ENCODE data around the gene CREB1. TPM values are rescaled to one million over a fixed set of nuclear protein-coding genes. Genes with fewer than 3 reads are reported as not detected.

CREB1 gene
- total RNA-seq, 1 donor from 2014 or later: 98.2 TPM

DNA sequence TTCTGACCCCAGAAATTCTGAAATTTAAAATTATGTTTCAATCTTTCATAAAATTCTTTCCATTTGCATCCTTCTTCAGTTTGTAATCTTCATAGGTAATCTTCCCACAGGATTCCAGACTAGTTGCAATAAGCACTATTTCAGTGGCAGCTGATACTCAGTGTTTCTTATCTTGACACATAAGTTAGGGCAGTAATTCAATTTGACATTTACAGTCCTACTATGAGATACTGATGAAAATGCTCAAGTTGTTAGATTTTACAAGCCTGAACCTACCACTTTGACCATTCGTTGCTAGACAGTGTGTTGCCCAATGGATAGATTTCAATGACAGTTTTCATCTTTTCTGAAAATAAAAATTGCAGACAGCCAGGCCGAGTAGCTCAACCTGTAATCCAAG lies 85.1 kb downstream of the CREB1 start:
- no peak overlapping the region for H3K27ac Mint-ChIP-seq

DNA sequence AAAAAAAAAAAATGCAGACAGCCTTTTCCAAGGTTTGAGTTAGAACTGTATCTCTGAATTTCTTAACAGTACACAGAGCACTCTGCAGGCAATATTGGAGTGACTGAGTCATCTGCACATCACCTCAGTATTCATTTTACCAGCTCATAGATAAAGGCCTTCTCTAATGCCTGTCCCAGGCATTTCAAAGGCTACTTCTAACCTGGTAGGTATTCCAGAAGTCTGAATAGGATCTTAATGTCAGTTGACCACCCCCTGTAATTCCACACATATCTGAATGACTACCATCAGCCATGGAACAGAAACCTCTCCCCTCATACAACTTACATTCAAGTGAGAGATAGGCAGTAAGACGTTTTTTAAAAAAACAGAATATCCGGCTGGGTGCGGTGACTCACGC lies 86.4 kb downstream of the CREB1 start:
- no peaks in the 10 kb centered on the region for H3K27me3 Mint-ChIP-seq (ENCODE audit: insufficient read depth)
- DNase-seq (ENCODE audit: low spot score): no peak
- H3K36me3 Mint-ChIP-seq (ENCODE audit: low read depth): peaks cover 35% of the 10 kb centered on the region
- H3K9me3 Mint-ChIP-seq: no peaks in the 10 kb centered on the region
- intact Hi-C loops (cut with micrococcal nuclease): no loop called here
- H3K4me1 Mint-ChIP-seq (ENCODE audit: low read depth): peaks cover 21% of the 10 kb centered on the region
- no peak overlapping the region for H3K4me3 Mint-ChIP-seq
- no peak overlapping the region for H3K27ac Mint-ChIP-seq

More for the DNA sequence above, 85.1 kb downstream of the CREB1 start:
- Mint-ChIP-seq H3K4me3 (no peak overlapping the region), H3K4me1 (ENCODE audit: low read depth) (peaks cover 10% of the 10 kb centered on the region), H3K27me3 (ENCODE audit: insufficient read depth) (no peaks in the 10 kb centered on the region), H3K9me3 (no peaks in the 10 kb centered on the region), H3K36me3 (ENCODE audit: low read depth) (peaks cover 31% of the 10 kb centered on the region)
- intact Hi-C loops (cut with micrococcal nuclease): no loop called here
- no peak for DNase-seq (ENCODE audit: low spot score)

DNA sequence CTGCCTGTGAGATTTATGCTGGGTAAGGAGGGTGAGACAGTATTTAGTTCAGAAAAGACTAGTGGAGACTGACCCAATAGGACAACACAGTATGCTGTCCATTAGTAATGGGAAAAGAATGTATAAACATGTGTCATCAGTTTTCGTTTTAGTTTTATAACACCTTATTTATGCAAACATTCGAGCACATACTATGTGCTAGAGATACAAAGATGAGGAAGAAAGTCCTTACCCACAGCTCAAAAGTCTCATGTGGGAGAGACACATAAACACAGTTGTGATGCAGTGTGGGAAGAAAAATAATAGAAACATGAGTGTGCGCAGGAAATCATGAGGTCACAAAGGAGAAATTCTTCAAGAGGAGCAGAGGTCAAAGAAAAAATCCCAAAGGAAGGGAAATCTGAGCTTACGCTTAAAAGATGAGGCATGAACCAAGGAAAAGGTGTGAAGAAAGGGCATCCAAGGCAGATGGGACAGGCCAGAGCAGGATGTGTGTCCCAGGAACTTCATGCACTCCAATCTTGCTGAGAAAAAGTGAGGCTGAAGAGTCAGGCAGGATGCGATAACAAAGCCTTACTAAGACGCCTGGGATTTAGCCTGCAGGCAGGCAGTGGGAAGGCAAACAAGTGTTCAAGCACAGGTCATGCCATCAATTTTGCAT lies 87.4 kb downstream of the CREB1 start:
- no peak for DNase-seq (ENCODE audit: low spot score)
- Mint-ChIP-seq H3K9me3 (no peaks in the 10 kb centered on the region), H3K36me3 (ENCODE audit: low read depth) (peaks cover 38% of the 10 kb centered on the region), H3K4me1 (ENCODE audit: low read depth) (peaks cover 29% of the 10 kb centered on the region), H3K4me3 (no peak overlapping the region), H3K27me3 (ENCODE audit: insufficient read depth) (no peaks in the 10 kb centered on the region), H3K27ac (no peak overlapping the region)
- intact Hi-C loops (cut with micrococcal nuclease): no loop called here

DNA sequence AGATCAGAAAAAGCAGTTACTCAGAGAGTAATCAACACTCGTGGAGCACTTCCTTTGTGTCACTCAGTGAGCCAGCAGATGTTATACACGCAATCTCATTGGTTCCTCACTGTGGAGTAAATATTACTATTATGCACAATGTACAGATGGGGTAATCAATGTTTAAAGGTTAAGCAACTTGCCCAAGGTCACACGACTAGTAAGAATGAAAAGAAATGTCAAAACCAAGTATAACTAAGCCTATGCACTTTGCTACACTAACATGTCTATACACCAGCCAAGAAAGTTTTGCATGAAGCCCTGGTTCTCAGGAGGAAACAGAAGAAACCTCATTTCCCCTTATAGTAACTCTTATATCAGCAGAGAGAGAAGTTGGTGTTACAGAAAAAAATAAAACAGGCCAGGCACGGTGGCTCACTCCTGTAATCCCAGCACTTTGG lies 90.0 kb downstream of the CREB1 start:
- Mint-ChIP-seq H3K4me1 (ENCODE audit: low read depth) (peaks cover 40% of the 10 kb centered on the region), H3K9me3 (no peaks in the 10 kb centered on the region), H3K27ac (peak overlapping the region; percentile 21), H3K27me3 (ENCODE audit: insufficient read depth) (no peaks in the 10 kb centered on the region), H3K4me3 (peak overlapping the region; percentile 1), H3K36me3 (ENCODE audit: low read depth) (peaks cover 35% of the 10 kb centered on the region)
- intact Hi-C loops (cut with micrococcal nuclease): loop anchor here (10.0 kb wide), 2 partner anchors 285 to 1535 kb away; partner anchors contain the start of gene INO80D
- no peak for DNase-seq (ENCODE audit: low spot score)

DNA sequence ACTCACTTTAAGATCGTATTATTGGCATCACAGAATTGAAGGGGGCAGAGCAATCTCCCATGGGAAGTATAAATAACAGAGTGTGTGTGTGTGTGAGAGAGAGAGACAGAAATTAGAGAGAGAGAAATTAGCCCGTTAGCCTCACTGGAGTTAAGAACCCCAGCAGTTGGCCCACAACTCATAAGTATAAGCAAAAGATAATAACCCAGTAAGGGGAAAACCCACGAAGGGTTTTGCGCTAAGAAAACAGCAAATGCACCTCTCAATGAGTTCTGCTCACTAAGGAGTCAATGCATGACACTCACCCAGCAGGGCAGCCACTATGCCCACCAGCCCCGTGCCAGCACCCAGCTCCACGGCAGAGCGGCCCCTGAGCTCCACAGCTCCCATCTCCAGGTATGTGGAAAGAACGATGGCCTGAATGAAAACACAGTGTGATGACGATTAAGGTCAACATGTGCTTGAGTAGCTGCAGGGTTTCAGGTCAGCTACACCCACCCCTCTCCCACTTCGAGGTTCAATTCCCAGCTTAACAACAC lies 91.8 kb downstream of the CREB1 start:
- intact Hi-C loops (cut with micrococcal nuclease): loop anchor here (10.0 kb wide), 2 partner anchors 287 to 1537 kb away; partner anchors contain the start of gene INO80D
- Mint-ChIP-seq H3K27ac (no peak overlapping the region), H3K36me3 (ENCODE audit: low read depth) (peaks cover 28% of the 10 kb centered on the region), H3K9me3 (no peaks in the 10 kb centered on the region), H3K4me3 (no peak overlapping the region), H3K4me1 (ENCODE audit: low read depth) (peaks cover 40% of the 10 kb centered on the region), H3K27me3 (ENCODE audit: insufficient read depth) (no peaks in the 10 kb centered on the region)
- no peak for DNase-seq (ENCODE audit: low spot score)

DNA sequence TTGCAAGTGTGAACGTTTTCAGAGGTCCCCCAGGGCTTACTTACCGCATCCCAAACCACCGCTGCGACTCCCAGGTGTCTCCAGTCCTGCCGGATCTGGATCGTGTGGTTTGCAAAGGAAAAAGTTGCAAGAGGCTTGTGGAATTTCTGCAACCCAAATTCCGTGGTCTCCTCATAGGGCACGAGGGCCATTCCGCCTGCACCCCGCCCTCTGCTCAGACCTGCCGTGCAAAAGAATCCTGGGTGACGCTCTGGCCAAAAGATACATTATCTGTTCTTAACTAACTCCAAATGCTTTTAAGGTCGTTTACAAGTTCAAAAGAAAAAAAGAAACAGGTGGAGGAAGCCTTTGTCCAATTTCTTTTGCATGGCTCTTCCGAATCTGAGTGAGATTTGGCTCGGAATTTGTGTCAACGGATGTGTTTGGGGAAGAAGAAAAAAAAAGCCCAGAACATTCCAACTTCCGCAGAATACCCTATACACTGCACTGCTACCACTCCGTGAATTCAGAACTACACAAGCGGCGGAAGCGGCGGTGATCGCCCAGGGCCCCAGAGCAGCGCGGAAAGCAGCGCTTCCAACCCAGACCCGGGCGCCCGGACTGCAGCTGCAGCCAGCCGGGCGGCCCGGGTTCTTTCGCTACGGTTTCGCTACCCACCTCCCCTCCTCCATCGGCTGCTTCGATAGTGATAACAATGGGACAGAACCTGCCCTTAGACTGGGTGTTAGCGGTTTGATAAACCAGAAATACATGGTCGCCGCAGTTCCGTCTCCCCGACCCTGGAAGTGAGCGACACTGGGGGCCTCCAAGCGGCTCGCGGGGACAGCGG lies 94.6 kb downstream of the CREB1 start:
- Mint-ChIP-seq H3K4me3 (peak overlapping the region; percentile 85), H3K27ac (peak overlapping the region; percentile 83), H3K9me3 (no peaks in the 10 kb centered on the region), H3K36me3 (ENCODE audit: low read depth) (peaks cover 20% of the 10 kb centered on the region), H3K4me1 (ENCODE audit: low read depth) (peaks cover 47% of the 10 kb centered on the region), H3K27me3 (ENCODE audit: insufficient read depth) (no peaks in the 10 kb centered on the region)
- intact Hi-C loops (cut with micrococcal nuclease): loop anchor here (1.0 to 10.0 kb wide), 14 partner anchors 32 to 1540 kb away; partner anchors contain the start of genes CCNYL1, CREB1, EEF1B2 and FASTKD2
- peak; percentile 64 for DNase-seq (ENCODE audit: low spot score)

DNA sequence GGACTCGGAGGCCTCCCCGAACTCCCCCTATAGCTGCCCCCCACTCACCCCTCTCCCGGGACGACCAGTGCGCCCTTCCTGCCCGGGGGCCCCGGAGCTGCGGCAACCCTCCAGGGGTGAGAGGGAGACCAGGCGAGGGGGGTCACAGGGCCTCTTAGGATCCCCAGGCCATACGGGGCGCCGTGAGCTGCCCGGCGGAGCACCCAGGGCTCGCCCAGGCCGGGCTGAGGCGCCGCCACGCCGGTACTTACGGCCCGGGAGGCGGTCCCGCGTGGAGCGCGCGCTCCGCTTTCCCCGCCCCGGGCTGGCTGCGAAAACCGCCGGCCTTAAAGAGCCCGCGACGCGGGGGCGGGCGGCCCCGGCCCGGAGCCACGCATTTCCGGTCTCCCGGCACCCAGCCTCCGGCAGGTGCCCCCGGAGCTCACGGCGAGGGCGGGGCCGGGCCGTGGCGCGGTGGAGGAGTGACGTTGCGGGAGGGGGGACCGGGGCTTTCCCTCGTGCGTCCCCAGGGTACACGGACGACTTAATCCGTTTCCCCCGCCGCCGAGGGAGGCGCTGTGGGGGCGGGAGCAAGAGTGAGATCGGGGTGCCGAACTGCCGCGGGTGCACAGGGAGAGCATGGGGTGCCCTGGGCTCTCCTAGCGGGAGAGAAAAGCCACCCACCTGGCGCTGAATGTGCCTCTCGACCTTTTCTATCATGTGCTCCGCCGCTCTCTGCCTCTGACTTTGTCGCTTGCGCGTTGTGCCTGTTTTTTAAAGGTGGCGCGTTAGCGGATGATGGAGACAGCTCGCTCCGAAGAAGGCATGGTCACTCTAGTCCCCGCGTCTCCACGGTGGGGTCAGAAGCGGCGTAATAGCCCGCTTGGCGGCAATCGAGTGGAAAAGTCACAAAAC lies 95.5 kb downstream of the CREB1 start, which contains the start of gene METTL21A:
Gene METTL21A (minus strand): TSS at position 381 of the 894 bp plus-strand sequence. CDS start 1,019 bp downstream, outside the sequence.
- peaks cover 40% of the 10 kb centered on the region for H3K4me1 Mint-ChIP-seq (ENCODE audit: low read depth)
- peaks cover 16% of the 10 kb centered on the region for H3K36me3 Mint-ChIP-seq (ENCODE audit: low read depth)
- DNase-seq (ENCODE audit: low spot score): peak; percentile 93
- intact Hi-C loops (cut with micrococcal nuclease): loop anchor here (1.0 to 10.0 kb wide), 13 partner anchors 33 to 1540 kb away; partner anchors contain the start of genes CCNYL1, CREB1, EEF1B2 and FZD5
- H3K27ac Mint-ChIP-seq: peak within 1 kb of the TSS; percentile 95
- no peaks in the 10 kb centered on the region for H3K9me3 Mint-ChIP-seq
- peak within 1 kb of the TSS; percentile 89 for H3K4me3 Mint-ChIP-seq
- no peaks in the 10 kb centered on the region for H3K27me3 Mint-ChIP-seq (ENCODE audit: insufficient read depth)

DNA sequence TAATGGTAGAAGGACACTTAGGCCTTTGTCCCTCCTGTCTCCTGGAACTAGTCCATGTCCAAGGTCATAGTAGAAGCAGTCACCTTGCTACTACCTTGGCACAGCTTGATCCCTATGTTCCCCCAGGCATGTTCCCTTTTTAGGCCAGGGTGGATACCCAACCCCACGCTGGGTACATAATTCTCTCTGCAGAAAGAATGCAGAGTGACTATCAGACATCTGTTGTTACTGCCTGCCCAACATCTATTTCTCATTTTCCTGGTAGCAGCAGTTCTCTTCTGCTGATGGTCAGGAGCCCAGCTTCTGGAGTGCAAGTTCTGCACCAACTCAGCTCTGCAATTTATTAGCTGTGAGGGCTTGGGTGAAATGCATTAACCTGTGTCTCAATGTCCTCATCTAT lies 99.8 kb downstream of the CREB1 start:
- intact Hi-C loops (cut with micrococcal nuclease): loop anchor here (5.0 to 10.0 kb wide), 5 partner anchors 37 to 1545 kb away; partner anchors contain the start of gene INO80D
- Mint-ChIP-seq H3K4me1 (ENCODE audit: low read depth) (peaks cover 8% of the 10 kb centered on the region), H3K36me3 (ENCODE audit: low read depth) (peaks cover 2% of the 10 kb centered on the region), H3K27me3 (ENCODE audit: insufficient read depth) (no peaks in the 10 kb centered on the region), H3K4me3 (no peak overlapping the region), H3K9me3 (no peaks in the 10 kb centered on the region), H3K27ac (no peak overlapping the region)
- no peak for DNase-seq (ENCODE audit: low spot score)

DNA sequence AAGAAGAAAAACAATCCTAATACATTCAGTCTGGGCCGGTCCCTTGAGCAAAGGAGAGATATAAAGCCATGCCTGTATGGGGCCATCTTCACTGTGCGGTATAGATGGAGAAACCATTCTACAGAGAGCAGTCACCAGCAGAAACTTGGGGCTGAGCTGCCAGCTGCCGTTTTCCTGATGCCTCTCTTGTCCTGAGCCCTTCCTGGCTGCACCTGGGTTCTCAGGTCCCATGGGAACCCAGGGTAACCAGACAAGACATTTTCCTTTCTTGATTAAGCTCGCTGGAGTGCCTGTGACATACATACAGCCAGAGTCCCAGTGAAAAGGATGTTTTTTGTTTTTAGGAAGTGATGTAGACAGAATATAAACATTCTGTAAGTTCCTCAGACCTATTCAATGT lies 100.7 kb downstream of the CREB1 start:
- no peaks in the 10 kb centered on the region for H3K27me3 Mint-ChIP-seq (ENCODE audit: insufficient read depth)
- H3K36me3 Mint-ChIP-seq (ENCODE audit: low read depth): peaks cover 2% of the 10 kb centered on the region
- no peaks in the 10 kb centered on the region for H3K9me3 Mint-ChIP-seq
- no peak overlapping the region for H3K27ac Mint-ChIP-seq
- peaks cover 8% of the 10 kb centered on the region for H3K4me1 Mint-ChIP-seq (ENCODE audit: low read depth)
- DNase-seq (ENCODE audit: low spot score): no peak
- intact Hi-C loops (cut with micrococcal nuclease): no loop called here
- H3K4me3 Mint-ChIP-seq: no peak overlapping the region

DNA sequence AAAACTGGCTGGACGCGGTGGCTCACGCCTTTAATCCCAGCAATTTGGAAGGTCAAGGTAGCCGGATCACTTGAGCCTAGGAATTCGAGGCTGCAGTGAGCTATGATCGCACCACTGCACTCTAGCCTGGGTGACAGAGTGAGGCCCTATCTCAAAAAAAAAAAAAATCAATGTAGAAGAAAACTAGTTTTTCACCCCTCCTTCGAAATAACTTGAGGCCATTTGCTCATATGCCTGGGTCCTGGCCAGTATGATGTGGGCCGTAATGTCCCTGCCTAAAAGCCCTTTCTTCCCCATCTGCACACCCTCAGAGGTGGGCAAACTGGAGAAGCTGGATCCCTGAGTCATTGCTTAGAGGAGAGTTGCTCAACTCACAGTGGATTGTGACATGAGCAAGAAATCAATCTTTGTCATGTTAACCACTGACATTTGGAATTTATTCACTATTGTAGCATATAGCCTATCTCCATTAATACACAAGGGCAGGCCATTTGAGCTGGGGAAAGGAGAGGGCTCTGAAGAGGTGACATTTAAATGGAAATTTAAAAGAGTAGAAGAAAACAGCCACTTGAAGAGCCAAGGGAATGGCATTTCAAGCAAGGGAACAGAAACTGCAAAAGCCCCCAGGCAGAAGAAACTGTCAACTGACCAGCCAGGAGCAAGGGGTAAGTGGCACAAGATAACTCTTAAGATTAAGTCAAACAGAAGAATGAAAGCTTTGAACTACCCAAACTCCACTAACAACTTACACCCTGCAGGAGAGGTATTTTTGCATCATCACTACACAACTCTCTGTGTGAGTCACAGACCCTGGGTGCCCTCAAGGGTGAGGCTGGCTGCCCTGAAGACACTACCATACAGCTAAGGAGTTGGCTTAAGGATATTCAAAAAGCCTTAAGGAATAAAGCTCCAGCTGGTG lies 103.1 kb downstream of the CREB1 start:
- no peak for DNase-seq (ENCODE audit: low spot score)
- intact Hi-C loops (cut with micrococcal nuclease): no loop called here
- H3K9me3 Mint-ChIP-seq: no peaks in the 10 kb centered on the region
- no peak overlapping the region for H3K27ac Mint-ChIP-seq
- no peaks in the 10 kb centered on the region for H3K27me3 Mint-ChIP-seq (ENCODE audit: insufficient read depth)
- no peak overlapping the region for H3K4me3 Mint-ChIP-seq
- H3K4me1 Mint-ChIP-seq (ENCODE audit: low read depth): peaks cover under 1% of the 10 kb centered on the region
- no peaks in the 10 kb centered on the region for H3K36me3 Mint-ChIP-seq (ENCODE audit: low read depth)

DNA sequence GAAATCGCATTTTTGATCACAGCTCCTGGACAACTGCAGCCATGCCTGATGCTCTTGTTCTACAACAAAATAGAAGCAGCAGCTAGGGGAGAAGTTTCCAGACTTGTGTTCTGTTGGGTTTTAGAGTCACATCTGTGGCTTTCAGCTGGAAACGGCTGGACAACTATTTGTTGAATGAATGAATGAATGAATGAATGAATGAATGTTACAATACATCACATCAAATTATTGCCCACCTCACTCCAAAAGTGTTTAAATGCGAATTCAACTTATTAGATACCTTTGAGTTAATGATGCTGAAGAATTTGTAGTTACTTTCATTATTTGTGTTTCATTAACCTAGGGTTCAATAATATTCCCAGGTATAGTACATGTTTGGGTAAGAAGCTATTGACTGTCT lies 103.9 kb downstream of the CREB1 start:
- Mint-ChIP-seq H3K27me3 (ENCODE audit: insufficient read depth) (no peaks in the 10 kb centered on the region), H3K36me3 (ENCODE audit: low read depth) (no peaks in the 10 kb centered on the region), H3K27ac (no peak overlapping the region), H3K4me3 (no peak overlapping the region), H3K4me1 (ENCODE audit: low read depth) (no peaks in the 10 kb centered on the region), H3K9me3 (no peaks in the 10 kb centered on the region)
- no peak for DNase-seq (ENCODE audit: low spot score)
- intact Hi-C loops (cut with micrococcal nuclease): no loop called here
